ENCODE measurements around the gene GYPC.

DNA sequence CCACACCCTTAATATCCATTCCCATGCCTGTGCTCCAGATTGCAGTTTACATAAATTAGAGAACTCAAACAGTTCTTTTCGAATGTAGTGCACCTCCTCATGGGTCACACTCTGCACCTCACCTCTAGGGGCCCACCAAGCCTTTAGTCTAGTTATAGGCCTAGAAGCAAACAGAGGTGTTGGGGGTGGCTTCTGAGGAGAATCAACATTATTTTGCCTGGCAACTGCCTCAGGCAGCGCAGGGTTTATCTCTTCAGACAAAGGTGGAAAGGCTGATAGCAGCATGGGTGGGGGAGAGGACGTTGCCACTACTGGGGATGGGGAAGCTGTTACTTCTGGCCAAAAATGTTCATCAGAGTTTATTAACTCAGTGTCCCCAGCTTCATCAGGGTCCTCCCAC is 5.0 kb upstream of the GYPC start:
- TF ChIP-seq GATA2 (IDR thresholded peaks at IDR 0.05; ENCODE audit: low read depth, low read length) (no peak), GATA3 (IDR thresholded peaks at IDR 0.05; ENCODE audit: low read depth, low read length) (no peak)

Measured in SH-SY5Y (cell line).